Naive thymus-derived CD4-positive, alpha-beta T cell (primary cell): ENCODE data around the gene AKR1A1. TPM values are rescaled to one million over a fixed set of nuclear protein-coding genes. Genes with fewer than 3 reads are reported as not detected.
"Not testable (repeated sequence)": the region's sequence is repeated elsewhere in the genome, so short reads cannot be mapped to it uniquely, and the experiment has no call there.

Source experiments
- ATAC-seq: fragments of 150-1000 bp; cut with Tn5 transposase; 2 replicates; pipeline ENCODE4 v1.10.0; 2021; ENCODE audit warnings: mild to moderate bottlenecking, moderate library complexity
- CTCF ChIA-PET: fragments of 350-600 bp; sonication (Branson Sonifier 250); formaldehyde crosslinking; loops from one replicate; lab custom pipeline; 2021; ENCODE audit warnings: antibody characterized with exemption; lab: Charles Lee
- POLR2A ChIA-PET: fragments of 350-600 bp; sonication (Branson Sonifier 250); formaldehyde crosslinking; loops from one replicate; lab custom pipeline; 2021; ENCODE audit warnings: antibody characterized with exemption, inconsistent platforms; lab: Charles Lee
- DNase-seq, 9 donors: peaks; one replicate each; pipeline versions ENCODE4 v3.0.0 to v3.0.0-alpha.2; 2020 to 2022; ENCODE audit warnings: mixed read lengths in 1 of 9
- H3K27ac ChIP-seq: one replicate; pipeline ENCODE4 v1.7.0; 2013; ENCODE audit warnings: mild to moderate bottlenecking, low read depth, low read length, moderate library complexity
- H3K27me3 ChIP-seq, 2 donors: one replicate each; pipeline ENCODE4 v1.7.0; 2013; ENCODE audit warnings: low read length in 2 of 2, mild to moderate bottlenecking in 2 of 2, moderate library complexity in 2 of 2; ENCODE audit not compliant: control insufficient read depth in 2 of 2, insufficient read depth in 2 of 2
- H3K36me3 ChIP-seq, 3 experiments: 1 replicate in 2 of 3; 2 replicates in 1 of 3; pipeline ENCODE4 v1.7.0; 2013; ENCODE audit warnings: low read length in 3 of 3, mild to moderate bottlenecking in 3 of 3, moderate library complexity in 1 of 3; ENCODE audit not compliant: insufficient read depth in 3 of 3, control insufficient read depth in 2 of 3
- H3K4me1 ChIP-seq, 2 donors: one replicate each; pipeline ENCODE4 v1.7.0; 2013; ENCODE audit warnings: low read length in 2 of 2, mild to moderate bottlenecking in 2 of 2, moderate library complexity in 1 of 2; ENCODE audit not compliant: control insufficient read depth in 2 of 2, insufficient read depth in 2 of 2
- H3K4me3 ChIP-seq: 2 replicates; pipeline ENCODE4 v1.7.0; 2013; ENCODE audit warnings: mild to moderate bottlenecking, low read length
- H3K9me3 ChIP-seq, 3 experiments: 1 replicate in 2 of 3; 2 replicates in 1 of 3; pipeline ENCODE4 v1.7.0; 2013; ENCODE audit warnings: low read length in 3 of 3; ENCODE audit not compliant: control insufficient read depth in 2 of 3
- H3K27ac Mint-ChIP-seq, 9 donors: one replicate each; pipeline ENCODE4 v1.8.0; 2020 to 2022; ENCODE audit warnings: mixed read lengths in 9 of 9, mild to moderate bottlenecking in 8 of 9, moderate library complexity in 5 of 9, inconsistent platforms in 2 of 9
- H3K27me3 Mint-ChIP-seq, 5 donors: one replicate each; pipeline ENCODE4 v1.8.0; 2021 to 2022; ENCODE audit warnings: mixed read lengths in 5 of 5, mild to moderate bottlenecking in 1 of 5
- H3K36me3 Mint-ChIP-seq, 5 donors: one replicate each; pipeline ENCODE4 v1.8.0; 2020 to 2022; ENCODE audit warnings: mixed read lengths in 5 of 5, mild to moderate bottlenecking in 3 of 5, inconsistent platforms in 1 of 5
- H3K4me1 Mint-ChIP-seq, 7 donors: one replicate each; pipeline ENCODE4 v1.8.0; 2020 to 2022; ENCODE audit warnings: mixed read lengths in 7 of 7, mild to moderate bottlenecking in 3 of 7, inconsistent platforms in 1 of 7
- H3K4me3 Mint-ChIP-seq, 10 donors: one replicate each; pipeline ENCODE4 v1.8.0; 2020 to 2022; ENCODE audit warnings: mild to moderate bottlenecking in 10 of 10, mixed read lengths in 10 of 10, moderate library complexity in 6 of 10, inconsistent platforms in 2 of 10
- H3K9me3 Mint-ChIP-seq, 11 donors: one replicate each; pipeline ENCODE4 v1.8.0; 2020 to 2022; ENCODE audit warnings: mixed read lengths in 11 of 11, mild to moderate bottlenecking in 4 of 11, inconsistent platforms in 1 of 11, moderate library complexity in 1 of 11
- intact Hi-C, 2 donors: fragments of 100-400 bp; cut with micrococcal nuclease; formaldehyde crosslinking; loops; one replicate each; pipeline ENCODE4 v1.15.1; 2023
- polyA plus RNA-seq, 2 donors: library from polyadenylated mRNA; unstranded; fragments of 300-500 nt; fragmentation: Illumina TruSeq; gene quantifications; one replicate each; pipeline ENCODE4 v1.2.3, GENCODE V29; 2021
- total RNA-seq, 6 experiments: library from RNA in 5 of 6; stranded (reverse) in 5 of 6; gene quantifications; 1 replicate in 5 of 6; 2 replicates in 1 of 6; pipeline ENCODE4 v1.2.3 and lab custom pipeline; 2021 to 2026

AKR1A1 gene
- total and polyA plus RNA-seq, 7 experiments from 2014 or later: 47.5 to 155 (median 76.3) TPM

- no peak for ATAC-seq
- no peak overlapping the region for H3K4me3 ChIP-seq
- CTCF ChIA-PET: interaction anchor here (1.2 to 3.6 kb wide), 3 partner anchors 26 to 54 kb away, joined by 4 to 18 read pairs (median 9); no protein-coding TSS in a partner anchor
- Mint-ChIP-seq H3K27ac (peak overlapping the region in 4 of 9 donors; percentile 39 to 65 (median 50)), H3K36me3 (peaks cover 3 to 31% (median 13%) of the 10 kb centered on the region in 5 donors), H3K9me3 (no peaks in the 10 kb centered on the region), H3K4me1 (peaks cover 5 to 45% (median 19%) of the 10 kb centered on the region in 7 donors), H3K4me3 (no peak overlapping the region), H3K27me3 (no peaks in the 10 kb centered on the region)
- POLR2A ChIA-PET: interaction anchor here (0.6 kb wide), 1 partner anchor 168 kb away, joined by 3 read pairs; no protein-coding TSS in a partner anchor
- DNase-seq: no peak
- intact Hi-C loops: no loop called here
- H3K36me3 ChIP-seq: peaks cover 11 to 66% (median 15%) of the 10 kb centered on the region in 3 experiments
- no peaks in the 10 kb centered on the region for H3K9me3 ChIP-seq
- no peaks in the 10 kb centered on the region for H3K27me3 ChIP-seq
- no peak overlapping the region for H3K27ac ChIP-seq
- peaks cover 5 to 7% of the 10 kb centered on the region in 2 donors for H3K4me1 ChIP-seq
Measured at GRCh38 chr1:45516036-45516435, 34.6 kb upstream of the AKR1A1 start.

- Mint-ChIP-seq H3K36me3 (peaks cover 3 to 27% (median 11%) of the 10 kb centered on the region in 5 donors), H3K4me3 (no peak overlapping the region), H3K27me3 (no peaks in the 10 kb centered on the region), H3K9me3 (no peaks in the 10 kb centered on the region), H3K27ac (peak overlapping the region in 4 of 9 donors; percentile 39 to 65 (median 61)), H3K4me1 (peaks cover 7 to 45% (median 21%) of the 10 kb centered on the region in 7 donors)
- POLR2A ChIA-PET: no interaction called here
- intact Hi-C loops: no loop called here
- Histone ChIP-seq H3K27me3 (no peaks in the 10 kb centered on the region), H3K4me1 (peaks cover 5 to 7% of the 10 kb centered on the region in 2 donors), H3K36me3 (peaks cover 8 to 64% (median 11%) of the 10 kb centered on the region in 3 experiments), H3K4me3 (no peak overlapping the region), H3K27ac (no peak overlapping the region), H3K9me3 (no peaks in the 10 kb centered on the region)
- DNase-seq (no peak), ATAC-seq (no peak)
- CTCF ChIA-PET: interaction anchor here (1.2 to 3.6 kb wide), 2 partner anchors 26 to 53 kb away, joined by 4 to 18 read pairs; no protein-coding TSS in a partner anchor
Measured at GRCh38 chr1:45516465-45516864, 34.2 kb upstream of the AKR1A1 start.

GRCh38 chr1:45518366-45518765, 32.3 kb upstream of the AKR1A1 start:
- DNase-seq, ATAC-seq, H3K4me1 ChIP-seq, H3K9me3 ChIP-seq, H3K27me3 Mint-ChIP-seq, H3K9me3 Mint-ChIP-seq, H3K27me3 ChIP-seq, H3K27ac ChIP-seq, intact Hi-C loops, H3K4me3 ChIP-seq: not testable (repeated sequence)
- H3K36me3 ChIP-seq: peaks cover 4 to 50% (median 8%) of the 10 kb centered on the region in 3 experiments
- Mint-ChIP-seq H3K27ac (peak overlapping the region in 4 of 9 donors; percentile 11 to 78 (median 74)), H3K4me1 (peaks cover 15 to 57% (median 32%) of the 10 kb centered on the region in 7 donors), H3K36me3 (peaks cover 3 to 25% (median 8%) of the 10 kb centered on the region in 5 donors), H3K4me3 (peak overlapping the region in 5 of 10 donors; percentile 17 to 99 (median 63))
- ChIA-PET POLR2A (interaction anchor here (0.8 to 1.9 kb wide), 9 partner anchors 9 to 65 kb away, joined by 3 to 10 read pairs (median 4); partner anchors contain the start of genes AKR1A1, CCDC163 and MMACHC), CTCF (interaction anchor here (3.6 kb wide), 1 partner anchor 51 kb away, joined by 18 read pairs; no protein-coding TSS in a partner anchor)

- H3K36me3 ChIP-seq: peaks cover 4 to 45% (median 8%) of the 10 kb centered on the region in 3 experiments
- no peak overlapping the region for H3K4me3 ChIP-seq
- ATAC-seq (no peak), DNase-seq (no peak)
- ChIA-PET POLR2A (interaction anchor here (0.6 to 1.9 kb wide), 8 partner anchors 9 to 83 kb away, joined by 3 to 10 read pairs (median 4); partner anchors contain the start of genes AKR1A1 and MMACHC), CTCF (interaction anchor here (3.6 kb wide), 1 partner anchor 51 kb away, joined by 18 read pairs; no protein-coding TSS in a partner anchor)
- H3K9me3 Mint-ChIP-seq: no peaks in the 10 kb centered on the region
- peaks cover 7 to 8% of the 10 kb centered on the region in 2 donors for H3K4me1 ChIP-seq
- no peaks in the 10 kb centered on the region for H3K9me3 ChIP-seq
- H3K27me3 Mint-ChIP-seq: peaks cover 0 to 2% (median 0%) of the 10 kb centered on the region in 5 donors
- peaks cover 3 to 21% (median 8%) of the 10 kb centered on the region in 5 donors for H3K36me3 Mint-ChIP-seq
- peak overlapping the region; percentile 19 for H3K27ac ChIP-seq
- intact Hi-C loops: no loop called here
- no peaks in the 10 kb centered on the region for H3K27me3 ChIP-seq
- H3K27ac Mint-ChIP-seq: peak overlapping the region in 8 of 9 donors; percentile 11 to 78 (median 57)
- H3K4me3 Mint-ChIP-seq: peak overlapping the region in 8 of 10 donors; percentile 37 to 99 (median 76)
- peaks cover 15 to 55% (median 32%) of the 10 kb centered on the region in 7 donors for H3K4me1 Mint-ChIP-seq
Measured at GRCh38 chr1:45518910-45519309, 31.7 kb upstream of the AKR1A1 start.

GRCh38 chr1:45519774-45520173, 30.9 kb upstream of the AKR1A1 start:
- H3K4me3 ChIP-seq, H3K27me3 ChIP-seq, H3K27me3 Mint-ChIP-seq, H3K9me3 ChIP-seq, DNase-seq, H3K27ac ChIP-seq, H3K9me3 Mint-ChIP-seq, H3K4me1 ChIP-seq, ATAC-seq: not testable (repeated sequence)
- Mint-ChIP-seq H3K27ac (peak overlapping the region in 3 of 9 donors; percentile 17 to 90 (median 83)), H3K4me1 (peaks cover 15 to 58% (median 32%) of the 10 kb centered on the region in 7 donors), H3K36me3 (peaks cover 3 to 17% (median 8%) of the 10 kb centered on the region in 5 donors), H3K4me3 (peak overlapping the region; percentile 90 to 99 (median 94))
- peaks cover 4 to 36% (median 4%) of the 10 kb centered on the region in 3 experiments for H3K36me3 ChIP-seq
- POLR2A ChIA-PET: interaction anchor here (1.3 to 5.2 kb wide), 3 partner anchors 21 to 64 kb away, joined by 4 to 33 read pairs (median 6); partner anchors contain the start of genes AKR1A1 and NASP
- intact Hi-C loops: loop anchor here (2.0 to 5.0 kb wide), 3 partner anchors 51 to 233 kb away; partner anchors contain the start of genes GPBP1L1 (in 1 of the 2) and IPP (in 1 of the 2)
- CTCF ChIA-PET: interaction anchor here (3.6 kb wide), 1 partner anchor 50 kb away, joined by 18 read pairs; no protein-coding TSS in a partner anchor
